ENCODE measurements around the gene COLGALT1. TPM values are rescaled to one million over a fixed set of nuclear protein-coding genes. Genes with fewer than 3 reads are reported as not detected.
"Not testable (repeated sequence)": the region's sequence is repeated elsewhere in the genome, so short reads cannot be mapped to it uniquely, and the experiment has no call there.

Gene COLGALT1
- total and polyA plus RNA-seq, 2 of the 8 experiments (the other 6 are each of a cell fraction or from before 2014, with no cell fraction given), result 44.7 to 58.1 TPM

DNA sequence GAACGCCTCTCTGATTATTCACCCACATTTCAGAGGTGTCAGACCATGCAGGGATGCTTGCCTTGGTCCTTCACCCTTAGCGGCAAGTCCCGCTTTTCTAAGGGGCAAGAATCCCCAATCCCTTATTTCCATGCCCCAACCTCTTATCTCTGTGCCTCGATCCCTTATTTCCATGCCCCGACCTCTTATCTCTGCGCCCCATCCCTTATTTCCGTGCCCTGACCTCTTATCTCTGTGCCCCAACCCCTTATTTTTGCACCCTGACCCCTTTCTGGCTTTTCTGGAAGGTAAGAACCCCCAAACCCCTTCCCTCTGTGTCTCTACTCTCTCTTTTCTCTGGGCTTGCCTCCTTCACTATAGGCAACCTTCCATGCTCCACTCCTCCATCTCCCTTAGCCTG, 38.8 kb downstream of the COLGALT1 start:
- DNase-seq (ENCODE audit: low read depth in 1 of 2, low spot score in 2 of 2); H3K14ac ChIP-seq (ENCODE audit: insufficient read length); H2BK120ac ChIP-seq (replicated peaks; ENCODE audit: low read depth, low read length); H3K56ac ChIP-seq (replicated peaks; ENCODE audit: insufficient read length, low read depth, low read length); H4K91ac ChIP-seq (replicated peaks; ENCODE audit: insufficient read length, low read length); H3K23me2 ChIP-seq (ENCODE audit: low read depth, low read length); H4K5ac ChIP-seq (ENCODE audit: insufficient read length, low read depth, low read length); H3K27me3 ChIP-seq (replicated peaks in 1 of 4; ENCODE audit: control insufficient read depth in 3 of 4, extremely low read depth in 1 of 4, insufficient read depth in 3 of 4, low read length in 3 of 4); H3K36me3 ChIP-seq (ENCODE audit: control insufficient read depth in 2 of 4, insufficient read depth in 4 of 4, low read length in 3 of 4); H3K23ac ChIP-seq (ENCODE audit: insufficient read length); H3K4ac ChIP-seq (replicated peaks; ENCODE audit: insufficient read length, low read depth, low read length); H2AFZ ChIP-seq (ENCODE audit: low read length); H2BK12ac ChIP-seq (ENCODE audit: low read depth, low read length); H2BK5ac ChIP-seq (ENCODE audit: low read depth, low read length); H4K20me1 ChIP-seq (replicated peaks in 1 of 2; ENCODE audit: control insufficient read depth in 1 of 2, insufficient read depth in 2 of 2, low read length in 2 of 2); H3K27ac ChIP-seq (ENCODE audit: low read depth, low read length); H3K79me2 ChIP-seq (ENCODE audit: control insufficient read depth in 1 of 2, insufficient read depth in 2 of 2, low read length in 2 of 2); H2BK20ac ChIP-seq (ENCODE audit: low read length); H3K4me3 ChIP-seq (ENCODE audit: extremely low read depth in 1 of 4, insufficient read depth in 2 of 4, low read depth in 3 of 4, low read length in 4 of 4); POLR2A ChIA-PET (ENCODE audit: partially characterized antibody); H3K9me3 ChIP-seq (ENCODE audit: insufficient read depth in 2 of 2, low read depth in 1 of 2, low read length in 1 of 2); CTCF ChIA-PET (ENCODE audit: partially characterized antibody); FAIRE-seq; H4K8ac ChIP-seq (ENCODE audit: extremely low read depth, insufficient read depth, low read length); H3K9ac ChIP-seq (replicated peaks in 1 of 4; ENCODE audit: extremely low read depth in 1 of 4, low read depth in 3 of 4, low read length in 3 of 4); H3K4me1 ChIP-seq (replicated peaks in 1 of 4; ENCODE audit: control insufficient read depth in 3 of 4, insufficient read depth in 4 of 4, low read length in 3 of 4); H3K79me1 ChIP-seq (ENCODE audit: low read depth, low read length); H2BK15ac ChIP-seq (ENCODE audit: low read length); H3K18ac ChIP-seq (ENCODE audit: extremely low read depth, low read length); H2AK5ac ChIP-seq (ENCODE audit: low read depth, low read length); H3K4me2 ChIP-seq (ENCODE audit: insufficient read depth in 1 of 2, low read depth in 2 of 2, low read length in 2 of 2): not testable (repeated sequence)
- 83% methylated on average over 7 of the region's 7 CpGs; no CpG with 5 or more reads in 1 of the 2 experiments for WGBS, 2 experiments (ENCODE audit: extremely low coverage in 1 of 2, insufficient coverage in 1 of 2, insufficient read length in 1 of 2, insufficient replicate concordance in 2 of 2, low coverage in 1 of 2, low lambda C conversion rate in 2 of 2, missing lambda C conversion rate in 1 of 2)
